Stimulated activated CD8-positive, alpha-beta memory T cell treated with anti-CD3 and anti-CD28 coated beads, Interleukin-4, amount 100 ng/mL, for 1 hour (primary cell): ENCODE measurements around the gene SRBD1.

Experiments
- DNase-seq, 2 donors: peaks; one replicate each; pipeline ENCODE4 v3.0.0-alpha.2; 2020; ENCODE audit warnings: low read depth in 2 of 2, low spot score in 1 of 2

Gene SRBD1

DNA sequence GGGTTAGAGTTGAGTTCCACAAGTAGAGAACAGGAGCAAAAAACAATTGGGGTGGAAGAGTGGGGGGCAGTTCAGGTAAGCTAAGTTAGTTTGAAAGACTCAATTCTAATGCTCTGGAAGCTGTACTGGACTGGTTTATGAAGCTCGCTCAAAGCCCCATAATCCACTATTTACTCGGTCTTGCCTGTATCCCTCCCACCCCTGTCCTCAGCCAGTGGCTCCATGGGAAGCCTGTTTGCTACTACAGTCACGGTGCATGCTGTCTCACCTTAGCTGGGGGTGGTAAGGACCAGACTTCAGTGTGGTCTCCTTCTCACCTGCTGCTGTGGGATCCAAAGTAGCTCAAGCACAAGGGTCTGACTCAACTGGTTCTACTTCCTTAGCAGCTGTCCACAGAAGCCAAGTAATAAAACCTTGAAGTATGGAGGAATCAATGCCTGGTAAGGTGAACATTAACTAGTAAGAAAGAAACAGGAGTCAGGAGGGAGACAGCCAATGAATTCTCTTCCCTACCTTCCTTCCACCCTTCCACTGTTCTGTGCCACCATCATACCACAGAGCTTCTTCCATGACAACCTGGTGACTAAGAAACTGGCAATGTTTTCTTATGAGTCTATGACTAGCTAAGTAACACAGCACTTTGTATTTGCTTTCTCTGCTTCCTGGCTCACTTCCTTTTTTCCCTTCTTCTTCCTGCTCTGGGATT lies 230.8 kb downstream of the SRBD1 start:
- no peak for DNase-seq

DNA sequence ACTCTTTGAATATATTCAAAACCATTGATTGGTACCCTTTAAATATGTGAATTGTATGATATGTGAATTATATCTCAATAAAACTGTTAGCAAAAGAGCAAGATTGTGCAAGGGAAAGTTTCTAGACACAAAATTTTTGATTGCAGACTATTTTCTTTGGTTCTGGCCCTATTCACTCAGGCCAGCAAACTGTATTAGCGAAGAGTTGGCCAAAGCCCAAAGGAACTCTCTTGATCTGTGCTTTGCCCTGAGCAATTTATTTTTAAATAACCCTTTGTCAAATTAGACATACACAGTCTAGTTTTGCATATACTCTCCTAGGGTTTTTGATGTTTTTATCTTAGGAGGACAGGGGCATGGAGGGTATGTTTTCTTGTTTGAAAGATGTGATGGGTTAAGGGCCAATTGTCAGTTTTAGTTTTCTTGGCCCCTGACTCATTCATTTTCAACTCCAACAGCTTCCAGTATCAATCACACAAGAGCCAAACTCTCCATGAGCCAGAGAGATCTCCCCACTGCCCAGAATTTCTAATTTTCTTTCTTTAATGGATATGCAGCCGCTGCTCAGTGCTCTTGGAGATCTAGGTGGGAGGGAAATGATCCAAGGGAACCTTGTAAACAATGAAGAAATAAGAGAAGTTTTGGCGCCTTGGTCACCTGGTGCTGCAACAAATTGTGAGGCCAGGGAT lies 231.5 kb downstream of the SRBD1 start:
- no peak for DNase-seq

DNA sequence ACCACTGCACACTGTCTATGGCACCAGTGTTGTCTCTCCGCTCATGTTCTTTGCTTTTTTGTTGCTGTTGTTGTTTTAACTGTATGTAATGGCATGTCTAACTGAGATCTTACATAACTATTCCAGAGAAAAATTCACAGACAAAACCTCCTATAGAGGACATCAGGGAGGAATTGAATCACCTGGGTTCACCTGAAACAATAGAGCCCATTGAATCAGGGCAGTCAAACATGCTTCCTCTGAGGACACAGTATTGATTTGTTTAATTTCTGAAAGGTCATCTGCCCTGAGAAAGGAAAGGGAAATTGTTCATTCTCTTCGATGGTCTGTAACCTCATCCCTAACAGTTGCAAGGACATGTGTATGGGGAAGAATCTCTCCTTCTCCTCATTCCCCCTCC lies 237.5 kb downstream of the SRBD1 start:
- DNase-seq, result no peak

DNA sequence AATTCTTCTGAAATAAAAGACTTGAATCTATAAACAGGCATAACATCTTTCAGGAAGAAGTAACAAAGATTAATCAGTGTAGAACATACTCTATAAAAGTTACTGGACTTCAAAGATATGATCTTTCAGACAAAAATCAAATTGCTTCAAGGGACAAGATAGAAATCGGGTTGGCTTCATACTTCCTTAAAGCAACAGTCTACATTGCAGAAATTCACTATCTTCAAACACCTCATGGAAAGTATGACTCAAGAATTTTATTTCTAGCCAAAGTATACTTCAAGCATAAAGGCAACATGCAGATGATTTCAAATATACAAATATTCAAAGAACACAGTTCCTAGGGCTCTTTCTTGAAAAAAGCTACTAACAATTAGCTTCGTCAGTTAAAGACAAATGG lies 240.7 kb downstream of the SRBD1 start:
- no peak for DNase-seq

DNA sequence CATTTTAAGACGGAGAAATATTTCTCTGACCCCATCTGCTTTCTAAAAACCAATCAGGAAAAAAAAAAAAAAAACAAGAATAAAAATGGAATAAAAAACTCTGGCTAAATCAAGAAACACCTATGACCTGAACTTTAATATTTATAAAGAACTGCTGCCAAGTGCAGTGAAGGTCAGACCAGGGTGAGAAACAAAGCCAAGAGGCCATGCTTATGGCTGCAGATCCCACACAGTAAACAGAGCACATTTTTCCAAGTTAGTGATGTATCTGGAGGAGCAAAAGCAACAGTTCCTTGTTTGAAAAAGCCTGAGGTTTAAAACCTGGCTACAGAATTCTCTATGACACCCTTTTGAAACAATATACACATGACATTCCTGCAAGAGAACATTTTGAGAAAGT lies 242.3 kb downstream of the SRBD1 start:
- DNase-seq, result no peak

DNA sequence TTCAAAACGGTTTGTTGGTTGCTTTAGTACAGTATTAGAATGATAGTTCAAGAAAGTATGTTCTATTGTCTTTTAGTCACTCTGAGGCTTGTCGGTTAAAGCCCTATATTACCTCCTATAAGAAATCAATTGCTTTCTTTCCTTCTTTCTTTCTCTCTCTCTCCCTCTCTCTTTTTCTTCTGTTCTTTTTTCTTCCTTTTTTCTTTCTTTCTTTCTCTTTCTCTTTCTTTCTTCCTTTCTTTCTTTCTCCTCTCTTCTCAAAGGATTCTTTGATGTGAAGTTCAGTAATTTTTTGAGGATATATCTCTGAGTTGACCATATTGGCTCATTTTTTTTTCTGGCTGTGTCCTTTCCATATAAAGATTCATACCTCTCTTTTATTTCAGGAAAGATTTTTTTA lies 249.4 kb downstream of the SRBD1 start:
- no peak for DNase-seq

DNA sequence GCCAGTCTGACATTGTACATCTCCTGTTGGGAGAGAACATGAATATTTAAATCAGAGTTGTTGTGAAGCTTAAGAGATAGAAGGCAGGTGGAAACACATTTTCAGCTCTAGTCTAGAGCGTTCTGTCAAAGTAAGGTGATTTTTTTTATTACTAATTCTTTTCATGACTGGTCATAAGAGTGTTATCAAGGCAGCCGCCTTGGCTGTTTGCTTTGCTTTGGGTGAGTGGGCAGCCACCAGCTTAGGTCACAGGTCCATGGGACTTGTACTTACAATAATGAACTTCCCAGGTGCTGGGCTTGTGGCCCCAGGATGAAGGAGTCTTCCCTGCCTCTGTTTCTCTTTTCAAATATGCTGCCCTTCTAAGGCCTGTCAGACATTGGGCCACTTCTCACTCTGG lies 256.3 kb downstream of the SRBD1 start:
- no peak for DNase-seq

DNA sequence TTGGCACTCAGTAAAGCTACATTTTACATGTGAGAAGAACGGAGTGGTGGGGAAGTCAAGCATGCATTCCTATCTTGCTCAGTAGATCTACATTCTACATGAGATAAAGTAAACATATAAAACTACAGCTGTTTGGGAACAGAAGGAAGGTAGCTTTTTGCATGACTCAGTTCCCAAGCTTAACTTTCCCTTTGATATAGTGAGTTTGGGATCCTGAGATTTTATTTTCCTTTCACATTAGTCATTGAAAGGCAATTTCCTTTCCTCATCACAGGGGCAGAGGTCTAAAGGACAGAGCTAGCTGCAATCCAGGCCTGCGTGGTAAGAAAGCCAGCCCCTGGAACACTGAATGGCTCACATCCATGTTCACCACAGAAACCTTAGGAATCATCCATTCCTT lies 257.2 kb downstream of the SRBD1 start:
- no peak for DNase-seq

DNA sequence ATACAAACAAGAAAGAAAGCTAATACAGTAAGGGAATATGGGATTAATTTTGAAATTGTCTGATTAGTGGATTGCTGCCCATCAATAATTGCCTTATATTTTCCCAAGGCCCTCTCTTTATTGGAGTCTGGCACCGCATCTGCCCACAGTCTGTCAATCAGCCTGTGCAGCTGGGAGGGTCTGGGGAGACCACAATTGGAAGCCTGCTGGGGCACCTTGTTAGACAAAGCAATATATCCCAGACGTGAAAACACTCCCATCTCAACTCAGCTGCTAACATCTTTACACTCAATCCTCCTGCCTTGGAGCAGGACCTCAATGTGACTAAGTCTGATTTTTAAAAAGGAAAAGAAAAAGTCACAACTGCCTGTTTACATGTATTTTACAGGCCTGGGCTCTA lies 258.6 kb downstream of the SRBD1 start:
- no peak for DNase-seq

DNA sequence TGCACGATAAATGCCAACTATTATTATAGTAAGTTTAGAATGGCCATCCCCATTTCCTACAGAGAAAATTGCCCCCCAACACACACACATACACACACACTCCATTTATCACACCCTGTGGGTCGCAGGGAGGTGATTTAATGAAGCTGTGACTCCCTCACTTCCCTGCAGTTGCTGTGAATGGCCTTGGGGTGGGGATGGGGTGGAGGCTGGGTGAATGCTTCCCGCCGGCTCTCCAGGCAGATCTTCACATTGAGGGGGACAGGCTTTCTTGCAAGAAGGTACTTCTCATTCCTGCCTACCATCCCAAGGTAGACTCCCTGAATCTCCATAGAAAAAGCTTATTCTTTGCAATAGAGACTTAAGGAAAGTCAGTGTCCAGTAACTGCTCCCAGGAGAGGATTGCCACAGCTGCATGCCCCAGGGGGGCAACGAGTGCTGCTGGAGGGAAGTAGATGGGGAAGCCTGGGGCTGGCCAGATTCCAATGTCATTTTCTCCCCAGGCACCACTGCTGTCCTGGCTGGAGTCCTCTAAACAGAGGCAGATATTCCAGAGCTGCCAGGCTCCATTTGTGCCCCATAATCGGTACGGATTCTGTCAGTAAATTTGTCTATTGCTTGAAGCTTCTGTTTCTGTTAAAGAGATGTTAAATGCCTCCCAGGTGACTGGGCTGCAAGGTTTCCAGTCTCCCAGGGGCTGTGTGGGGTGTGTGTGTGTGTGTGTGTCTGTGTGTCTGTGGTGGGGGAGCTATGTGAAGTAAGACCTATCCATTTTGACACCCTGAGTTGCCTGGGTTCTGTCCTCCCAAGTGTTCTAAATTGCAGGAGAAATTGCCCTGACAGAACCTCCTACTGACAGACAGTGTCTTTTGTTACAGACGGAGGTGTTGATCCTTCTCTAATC lies 265.5 kb downstream of the SRBD1 start:
- DNase-seq, result no peak

DNA sequence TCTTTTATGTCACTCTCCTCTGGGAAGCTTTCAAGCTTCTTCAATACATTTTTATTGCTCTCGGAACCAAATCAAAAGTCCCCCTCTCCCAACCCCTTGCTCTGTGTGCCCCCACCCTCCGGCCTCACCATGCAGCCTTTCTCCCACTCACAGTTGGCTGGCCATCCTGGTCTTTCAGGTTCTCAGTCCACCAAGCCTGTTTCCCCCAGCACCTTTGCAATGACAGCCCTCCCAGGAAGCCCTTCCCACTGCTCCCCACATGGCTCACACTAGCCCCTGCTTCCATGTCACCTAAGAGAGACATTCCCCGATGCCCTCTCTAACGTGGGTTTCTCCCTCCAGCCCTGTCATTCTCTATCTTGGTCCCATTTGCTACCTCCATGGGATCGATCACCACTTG lies 266.6 kb downstream of the SRBD1 start:
- DNase-seq, result no peak

DNA sequence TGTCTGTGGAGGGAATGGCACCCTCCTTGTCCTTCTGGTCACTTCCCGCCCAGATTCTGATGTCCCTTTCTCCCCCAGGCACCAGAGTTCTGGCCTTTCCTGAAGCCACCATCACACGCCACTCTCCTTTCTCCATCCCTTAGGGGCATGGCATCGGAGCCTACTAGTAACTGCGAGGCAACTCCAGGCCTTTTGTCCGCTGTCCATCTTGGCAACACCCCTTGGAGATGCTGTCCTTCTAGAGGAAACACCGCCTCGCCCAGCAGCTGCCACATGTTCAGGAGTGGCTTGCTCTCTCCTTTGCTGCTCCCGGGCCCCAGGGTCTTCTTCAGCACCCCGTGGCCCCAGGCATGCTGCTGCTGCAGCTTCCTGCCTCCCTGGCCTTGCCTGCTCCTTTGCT lies 267.0 kb downstream of the SRBD1 start:
- DNase-seq, result no peak

DNA sequence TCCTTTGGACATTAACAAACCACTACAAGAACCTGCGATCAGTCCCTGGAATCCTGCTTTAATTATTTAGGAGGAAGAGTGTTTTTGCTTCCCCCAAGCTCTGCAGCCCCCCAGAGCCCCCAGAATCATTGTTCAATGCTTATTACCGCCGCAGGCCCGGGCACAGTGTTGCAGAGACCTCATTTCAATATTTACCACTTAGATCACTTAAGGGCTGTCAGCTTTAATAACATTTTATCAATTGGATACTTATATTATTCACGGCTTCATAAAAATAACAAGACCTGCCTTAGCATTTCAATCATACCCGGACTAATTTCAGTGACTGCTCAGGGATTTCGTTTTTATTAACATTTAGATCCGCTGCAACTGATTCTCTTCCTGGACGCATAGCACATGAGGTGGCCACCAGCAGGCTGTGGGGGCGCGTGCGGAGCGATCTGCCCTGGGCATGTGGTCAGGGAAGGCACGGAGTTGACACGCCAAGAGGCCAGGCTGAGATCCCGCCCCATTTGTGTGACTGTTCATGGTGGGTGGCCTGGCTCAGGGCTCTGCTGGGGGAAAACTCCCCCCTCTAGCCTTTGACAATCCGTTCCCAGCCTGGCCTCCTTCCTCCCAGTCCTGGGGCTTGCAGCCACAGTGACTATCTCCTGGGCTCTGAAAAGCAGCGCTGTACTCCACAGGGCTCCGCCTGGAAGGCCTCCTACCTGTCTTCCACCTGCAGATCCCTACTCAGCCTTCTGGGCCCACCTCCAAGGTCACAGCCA lies 267.6 kb downstream of the SRBD1 start:
- DNase-seq, result no peak

DNA sequence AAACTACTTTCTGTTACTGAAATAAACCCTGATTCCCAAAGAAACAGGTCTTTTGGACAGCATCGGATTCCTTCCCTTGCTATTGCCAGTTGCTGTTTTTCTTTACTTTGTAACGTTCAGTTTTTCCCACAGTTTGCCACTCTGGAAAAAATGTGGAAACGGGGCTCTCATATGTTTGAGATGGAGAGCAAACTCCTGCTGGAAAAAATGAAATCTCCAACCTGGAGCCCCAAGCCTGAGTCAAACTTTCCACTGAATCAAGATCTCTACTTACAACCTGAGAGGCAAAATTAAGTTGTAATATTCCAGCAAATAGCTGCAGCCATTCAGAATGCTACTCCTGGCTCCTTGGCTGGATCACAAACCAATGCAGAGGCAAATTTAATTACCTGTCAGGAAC lies 270.7 kb downstream of the SRBD1 start:
- DNase-seq, result no peak

DNA sequence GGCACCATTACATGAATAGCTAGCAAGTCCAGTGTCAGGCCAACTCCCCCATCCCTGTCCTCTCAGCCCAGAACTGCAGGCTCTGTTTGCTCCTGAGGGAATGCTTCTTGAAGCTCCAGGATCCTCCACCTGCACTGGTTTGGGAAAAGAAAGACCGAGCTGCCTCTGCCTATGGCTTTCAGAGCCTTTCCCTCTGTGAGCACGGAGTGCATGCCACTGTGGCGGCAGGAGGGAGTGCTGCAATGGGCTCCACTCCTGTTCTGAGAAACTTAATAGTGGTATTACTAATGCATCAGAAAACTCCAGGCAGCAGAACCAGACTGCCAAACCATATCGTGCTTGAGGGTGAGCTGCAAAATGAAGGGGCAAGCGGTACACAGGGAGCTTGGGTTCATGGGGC lies 271.8 kb downstream of the SRBD1 start:
- no peak for DNase-seq
